HPDE6-E6E7 (cell line): Measurements from ENCODE around the gene CHMP2B.

Experiments
- DNase-seq: peaks from one replicate; pipeline ENCODE4 v3.0.0; 2011; ENCODE audit warnings: missing footprints; ENCODE audit errors: extremely low spot score

CHMP2B gene

GRCh38 chr3:87227104-87227834, at the start of gene CHMP2B:
Gene CHMP2B (plus strand): TSS chr3:87227309. CDS start chr3:87227523, 214 bp downstream.
- DNase-seq = peak; percentile 88

GRCh38 chr3:87179642-87180041, 47.5 kb upstream of the CHMP2B start:
- no peak for DNase-seq

GRCh38 chr3:87181551-87181950, 45.6 kb upstream of the CHMP2B start:
- DNase-seq = no peak

GRCh38 chr3:87182023-87182422, 45.1 kb upstream of the CHMP2B start:
- DNase-seq = no peak

- no peak for DNase-seq
Measured at GRCh38 chr3:87186608-87187159, 40.4 kb upstream of the CHMP2B start.

- no peak for DNase-seq
Measured at GRCh38 chr3:87191175-87191574, 35.9 kb upstream of the CHMP2B start.

- no peak for DNase-seq
Measured at GRCh38 chr3:87191641-87192040, 35.5 kb upstream of the CHMP2B start.

- DNase-seq = peak; percentile 12
Measured at GRCh38 chr3:87196879-87197278, 30.2 kb upstream of the CHMP2B start.

GRCh38 chr3:87197531-87197930, 29.6 kb upstream of the CHMP2B start:
- no peak for DNase-seq

GRCh38 chr3:87198774-87199173, 28.3 kb upstream of the CHMP2B start:
- no peak for DNase-seq

- no peak for DNase-seq
Measured at GRCh38 chr3:87199628-87200027, 27.5 kb upstream of the CHMP2B start.

GRCh38 chr3:87200060-87200647, 27.0 kb upstream of the CHMP2B start:
- no peak for DNase-seq

- no peak for DNase-seq
Measured at GRCh38 chr3:87201727-87202126, 25.4 kb upstream of the CHMP2B start.

- no peak for DNase-seq
Measured at GRCh38 chr3:87203809-87204208, 23.3 kb upstream of the CHMP2B start.

- peak; percentile 81 for DNase-seq
Measured at GRCh38 chr3:87206070-87206469, 21.0 kb upstream of the CHMP2B start.

GRCh38 chr3:87206635-87207034, 20.5 kb upstream of the CHMP2B start:
- DNase-seq = no peak

GRCh38 chr3:87207460-87207859, 19.6 kb upstream of the CHMP2B start:
- DNase-seq = peak; percentile 17

- DNase-seq = no peak
Measured at GRCh38 chr3:87209111-87209510, 18.0 kb upstream of the CHMP2B start.

GRCh38 chr3:87218560-87218959, 8.5 kb upstream of the CHMP2B start:
- DNase-seq = no peak

GRCh38 chr3:87219611-87220010, 7.5 kb upstream of the CHMP2B start:
- DNase-seq = no peak

- no peak for DNase-seq
Measured at GRCh38 chr3:87225659-87226058, 1.4 kb upstream of the CHMP2B start.

GRCh38 chr3:87227835-87228144, 681 bp downstream of the CHMP2B start:
- DNase-seq = no peak

- DNase-seq = no peak
Measured at GRCh38 chr3:87228316-87228715, 1.2 kb downstream of the CHMP2B start.
